ENCODE data around the gene RPL28.

- no peak for TF ChIP-seq ZNF384 (IDR thresholded peaks at IDR 0.05)
- no peak for TF ChIP-seq BHLHE40 (IDR thresholded peaks at IDR 0.05; ENCODE audit: borderline replicate concordance)
- no peak for TF ChIP-seq TARDBP (IDR thresholded peaks at IDR 0.05)
- no peak for TF ChIP-seq NFRKB (IDR thresholded peaks at IDR 0.05)
- TF ChIP-seq FOXM1 (IDR thresholded peaks at IDR 0.05; ENCODE audit: borderline replicate concordance), result no peak
- TF ChIP-seq PKNOX1 (IDR thresholded peaks at IDR 0.05), result no peak
- TF ChIP-seq ARNT (IDR thresholded peaks at IDR 0.05), result no peak
These were observed 49.6 kb upstream of the RPL28 start for GRCh38 chr19:55336101-55336500.

Data from HEK293T (cell line).